Vagina (tissue), 2 donors: Measurements from ENCODE around the gene MAML3.

Source experiments
- CTCF ChIP-seq, 3 experiments: fragments of 450-650 bp in 2 of 3; fragments of 200-600 bp in 1 of 3; sonication (generic) in 1 of 3; IDR thresholded peaks; one replicate each; pipeline ENCODE4 v1.5.1; 2017 to 2019; ENCODE audit warnings: antibody characterized with exemption in 3 of 3, mild to moderate bottlenecking in 2 of 3, moderate library complexity in 2 of 3
- POLR2A ChIP-seq, 2 donors: fragments of 450-650 bp; IDR thresholded peaks; one replicate each; pipeline ENCODE4 v1.6.1; 2017; ENCODE audit warnings: antibody characterized with exemption in 2 of 2, mild to moderate bottlenecking in 2 of 2, moderate library complexity in 2 of 2

GRCh38 chr4:139789096-139789654 lies 364.8 kb downstream of the MAML3 start:
- no peak for TF ChIP-seq CTCF (IDR thresholded peaks at IDR 0.05)
- TF ChIP-seq POLR2A (IDR thresholded peaks at IDR 0.05), result no peak
